Measurements from ENCODE around the gene YAP1. TPM values are rescaled to one million over a fixed set of nuclear protein-coding genes. Genes with fewer than 3 reads are reported as not detected.

Gene YAP1
- total RNA-seq, 4 donors from 2014 or later = 168 to 230 (median 194) TPM

- no peak for TF ChIP-seq CTCF (IDR thresholded peaks at IDR 0.05)
- no peak for TF ChIP-seq POLR2A (IDR thresholded peaks at IDR 0.05)
- Histone ChIP-seq H3K27me3 (no peaks in the 10 kb centered on the region), H3K9me3 (no peaks in the 10 kb centered on the region), H3K36me3 (no peaks in the 10 kb centered on the region), H3K27ac (no peak overlapping the region), H3K4me3 (no peak overlapping the region), H3K4me1 (peaks cover 0 to 7% of the 10 kb centered on the region in 2 donors)
- DNase-seq = no peak
- intact Hi-C loops (cut with DNase I; ENCODE audit: low total_unique reads) = no loop called here
Observed at GRCh38 chr11:102148059-102148458, 37.8 kb downstream of the YAP1 start.

GRCh38 chr11:102151784-102152525, 41.7 kb downstream of the YAP1 start:
- DNase-seq = no peak
- intact Hi-C loops (cut with DNase I; ENCODE audit: low total_unique reads) = no loop called here
- peaks cover 0 to 6% of the 10 kb centered on the region in 2 donors for H3K4me1 ChIP-seq
- TF ChIP-seq CTCF (IDR thresholded peaks at IDR 0.05) = no peak
- no peak for TF ChIP-seq POLR2A (IDR thresholded peaks at IDR 0.05)
- no peak overlapping the region for H3K27ac ChIP-seq
- no peak overlapping the region for H3K4me3 ChIP-seq
- no peaks in the 10 kb centered on the region for H3K9me3 ChIP-seq
- no peaks in the 10 kb centered on the region for H3K36me3 ChIP-seq
- H3K27me3 ChIP-seq = no peaks in the 10 kb centered on the region

DNA sequence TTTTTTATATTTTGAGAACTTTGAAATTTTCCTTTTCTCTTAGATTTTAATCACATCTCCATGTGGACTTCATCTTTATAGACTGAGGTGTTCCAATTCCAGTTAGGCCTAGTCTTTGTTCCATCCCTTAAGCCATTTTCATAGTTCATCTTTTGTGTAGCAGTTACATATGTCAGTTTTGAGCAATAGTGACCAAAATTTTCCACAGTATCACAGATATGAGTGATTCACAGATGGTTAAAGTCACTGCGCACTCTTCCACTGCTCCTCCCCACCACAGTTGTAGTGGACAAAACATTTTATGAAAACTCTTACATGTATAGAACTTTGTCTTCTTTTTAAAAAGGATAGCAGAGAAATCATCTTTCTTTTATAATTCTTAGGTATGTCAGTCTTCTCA, 42.8 kb downstream of the YAP1 start:
- Histone ChIP-seq H3K27me3 (no peaks in the 10 kb centered on the region), H3K4me3 (no peak overlapping the region), H3K9me3 (no peaks in the 10 kb centered on the region), H3K36me3 (no peaks in the 10 kb centered on the region), H3K27ac (no peak overlapping the region), H3K4me1 (peaks cover 0 to 6% of the 10 kb centered on the region in 2 donors)
- intact Hi-C loops (cut with DNase I; ENCODE audit: low total_unique reads) = no loop called here
- no peak for DNase-seq
- TF ChIP-seq CTCF (IDR thresholded peaks at IDR 0.05) = no peak
- TF ChIP-seq POLR2A (IDR thresholded peaks at IDR 0.05) = no peak

GRCh38 chr11:102154806-102155205, 44.6 kb downstream of the YAP1 start:
- no peaks in the 10 kb centered on the region for H3K9me3 ChIP-seq
- no peaks in the 10 kb centered on the region for H3K36me3 ChIP-seq
- no peak for DNase-seq
- TF ChIP-seq CTCF (IDR thresholded peaks at IDR 0.05) (no peak), POLR2A (IDR thresholded peaks at IDR 0.05) (no peak)
- no peak overlapping the region for H3K27ac ChIP-seq
- H3K4me3 ChIP-seq = no peak overlapping the region
- no peaks in the 10 kb centered on the region for H3K27me3 ChIP-seq
- intact Hi-C loops (cut with DNase I; ENCODE audit: low total_unique reads) = no loop called here
- H3K4me1 ChIP-seq = peaks cover 0 to 6% of the 10 kb centered on the region in 2 donors

GRCh38 chr11:102155676-102156075, 45.4 kb downstream of the YAP1 start:
- Histone ChIP-seq H3K9me3 (no peaks in the 10 kb centered on the region), H3K27me3 (no peaks in the 10 kb centered on the region), H3K4me3 (no peak overlapping the region), H3K36me3 (no peaks in the 10 kb centered on the region), H3K27ac (peak overlapping the region; percentile 1 to 35), H3K4me1 (peaks cover 0 to 13% of the 10 kb centered on the region in 2 donors)
- intact Hi-C loops (cut with DNase I; ENCODE audit: low total_unique reads) = no loop called here
- no peak for TF ChIP-seq CTCF (IDR thresholded peaks at IDR 0.05)
- no peak for TF ChIP-seq POLR2A (IDR thresholded peaks at IDR 0.05)
- no peak for DNase-seq

Measured in uterus (tissue), 4 donors.